Retina (tissue), 1 donor: ENCODE data around the gene NOL4L.

Experiments used
- DNase-seq: peaks from one replicate; pipeline ENCODE4 v3.0.0-alpha.2; 2016

NOL4L gene

GRCh38 chr20:32538526-32538939, 46.6 kb downstream of the NOL4L start:
- peak; percentile 68 for DNase-seq

DNA sequence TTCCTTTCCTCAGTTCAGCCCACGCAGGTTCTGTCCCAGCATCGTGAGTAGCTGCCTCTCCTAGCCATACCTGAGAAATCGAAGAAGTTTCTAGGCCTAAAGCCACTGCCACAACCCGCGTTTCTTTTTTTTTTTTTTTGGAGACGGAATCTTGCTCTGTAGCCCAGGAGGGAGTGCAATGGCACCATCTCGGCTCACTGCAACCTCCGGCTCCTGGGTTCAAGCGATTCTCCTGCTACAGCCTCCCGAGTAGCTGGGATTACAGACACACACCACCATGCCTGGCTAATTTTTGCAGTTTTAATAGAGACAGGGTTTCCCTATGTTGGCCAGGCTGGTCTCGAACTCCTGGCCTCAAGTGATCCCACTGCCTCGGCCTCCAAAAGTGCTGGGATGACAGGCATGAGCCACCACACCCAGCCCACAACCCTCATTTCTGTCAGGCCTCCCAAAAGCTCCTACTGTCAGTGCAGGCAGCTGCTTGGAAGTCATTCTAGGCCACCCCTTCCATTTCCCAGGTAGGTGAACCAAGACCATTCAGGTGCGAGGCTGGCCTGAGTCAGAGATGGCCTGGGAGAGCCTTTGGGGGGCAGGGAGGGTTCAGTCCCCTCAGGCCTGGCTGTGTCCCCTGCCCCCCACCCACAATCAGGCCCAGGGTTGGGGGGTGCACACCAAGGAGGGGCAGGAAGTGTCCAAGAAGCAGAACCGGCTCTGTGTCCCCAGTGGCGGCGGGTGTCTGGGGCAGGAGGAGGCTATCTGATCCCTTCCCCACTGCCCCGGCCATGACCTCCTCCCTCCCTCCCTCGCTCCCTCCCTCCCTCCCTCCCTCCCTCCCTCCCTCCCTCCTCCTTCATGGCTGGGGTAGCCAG, 47.2 kb downstream of the NOL4L start:
- peak; percentile 38 for DNase-seq

DNA sequence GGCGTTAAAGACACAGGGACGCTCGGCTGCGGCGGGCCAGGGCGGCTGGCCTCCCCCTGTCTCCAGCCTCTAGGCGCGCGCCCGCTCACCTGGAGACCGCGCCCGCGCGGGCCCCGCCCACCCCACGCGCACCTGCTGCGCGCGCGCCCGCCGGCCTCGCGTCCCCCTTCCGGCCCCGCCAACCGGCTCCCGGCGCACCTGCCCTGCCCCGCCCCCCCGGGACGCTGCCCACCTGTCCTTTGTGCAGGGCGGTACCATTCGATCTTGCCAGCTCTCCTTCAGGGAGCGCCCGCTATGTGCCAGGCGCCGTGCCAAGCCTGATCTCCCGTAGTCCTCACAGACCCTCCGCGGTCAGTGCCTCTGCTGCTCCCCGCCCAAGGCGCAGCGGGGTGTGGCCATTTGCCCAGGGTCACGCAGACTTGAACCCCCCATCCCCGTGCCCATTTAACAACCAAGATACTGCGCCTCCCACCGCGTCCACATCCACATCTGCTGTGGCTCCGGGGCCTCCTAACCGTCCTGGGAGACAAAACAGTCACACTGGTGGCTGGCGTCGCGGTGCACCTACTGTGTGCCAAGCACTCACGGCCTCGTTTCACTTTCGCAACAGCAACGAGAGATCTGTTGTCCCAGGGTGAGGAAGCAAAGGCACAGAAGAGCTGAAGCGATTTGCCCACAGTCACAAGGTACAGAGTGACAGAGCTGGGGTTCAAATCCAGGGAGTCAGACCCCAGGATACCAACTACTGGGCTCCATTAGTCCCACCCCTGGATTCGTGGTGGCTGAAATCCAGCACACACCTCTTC, 48.1 kb downstream of the NOL4L start:
- peak; percentile 60 for DNase-seq

- peak; percentile 74 for DNase-seq
These were observed 48.9 kb downstream of the NOL4L start for GRCh38 chr20:32535953-32536823.

GRCh38 chr20:32535316-32535952, 49.7 kb downstream of the NOL4L start:
- DNase-seq = peak; percentile 59

GRCh38 chr20:32534661-32535240, 50.4 kb downstream of the NOL4L start:
- DNase-seq = peak; percentile 23

- DNase-seq = peak; percentile 49
These were observed 51.4 kb downstream of the NOL4L start for GRCh38 chr20:32533732-32534131.

- DNase-seq = no peak
These were observed 52.9 kb downstream of the NOL4L start for GRCh38 chr20:32532246-32532645.

DNA sequence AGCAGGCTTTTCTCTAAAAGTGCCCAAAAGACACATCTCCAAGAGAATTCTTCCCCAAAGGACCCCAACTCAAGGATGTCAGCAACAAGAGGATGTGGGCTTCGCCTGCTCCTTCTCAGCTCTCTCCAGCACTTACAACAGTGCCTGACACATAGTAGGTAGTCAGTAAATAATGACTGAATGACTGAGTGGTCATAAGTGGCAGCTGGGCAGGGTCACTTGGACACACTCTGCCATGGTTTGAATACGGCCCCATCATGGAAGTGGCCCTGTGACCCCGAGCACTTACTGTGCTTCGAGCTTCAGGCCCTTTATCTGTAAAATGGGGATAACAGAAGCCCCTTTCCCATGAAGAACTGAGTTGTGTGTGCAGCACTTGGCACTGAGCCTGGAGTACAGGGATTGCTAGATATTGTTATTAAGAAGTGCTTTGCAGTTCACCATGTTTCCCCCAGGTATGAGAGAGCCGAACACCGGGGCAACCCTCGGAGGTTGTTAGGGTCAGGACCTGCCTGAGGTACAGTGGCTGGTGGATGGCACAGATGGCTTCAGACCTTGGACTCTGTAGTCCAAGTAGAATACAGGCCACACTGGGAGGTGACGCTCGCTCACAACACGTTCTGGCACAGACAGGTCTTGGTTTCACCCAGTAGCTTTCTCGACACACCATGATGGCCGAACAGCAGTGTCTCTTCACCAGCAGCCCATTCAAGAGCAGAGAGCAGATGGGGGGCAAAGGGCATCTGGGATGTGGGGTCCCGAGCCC, 56.0 kb downstream of the NOL4L start:
- DNase-seq = no peak

DNA sequence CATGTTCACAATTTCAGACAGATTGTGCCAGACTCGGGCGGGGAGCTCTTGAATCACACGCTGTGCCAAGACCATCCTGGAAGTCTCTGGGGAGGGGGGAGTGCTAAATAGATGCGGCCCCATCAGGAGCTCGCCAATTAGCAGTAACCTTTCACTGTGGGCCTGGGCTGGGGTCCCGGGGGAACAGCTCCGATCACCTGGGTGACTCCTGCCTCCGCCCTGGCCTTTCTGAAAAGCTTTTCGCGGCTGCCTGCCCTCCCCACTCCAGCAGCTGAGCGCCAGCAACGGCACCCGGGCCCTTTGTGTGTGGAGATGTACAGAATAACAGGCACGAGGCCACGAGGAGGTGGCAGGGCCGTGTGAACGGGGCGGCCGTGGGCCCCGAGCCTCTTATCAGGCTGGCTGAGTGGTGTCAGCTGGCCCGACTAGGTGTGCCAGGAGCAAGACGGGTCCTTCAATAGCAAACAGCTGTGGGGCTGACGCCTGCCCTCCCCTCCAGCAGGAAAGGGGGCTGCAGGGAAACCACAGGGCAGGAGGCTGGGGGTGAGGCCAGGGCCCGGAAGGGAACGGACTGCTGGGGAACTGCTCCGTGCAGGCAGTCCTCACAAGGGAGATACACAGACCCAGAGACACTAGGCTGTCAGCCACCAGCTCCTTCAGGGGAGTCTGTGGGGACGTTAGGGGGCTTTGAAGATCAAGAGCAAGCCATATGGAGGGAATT, 56.8 kb downstream of the NOL4L start:
- peak; percentile 84 for DNase-seq

DNA sequence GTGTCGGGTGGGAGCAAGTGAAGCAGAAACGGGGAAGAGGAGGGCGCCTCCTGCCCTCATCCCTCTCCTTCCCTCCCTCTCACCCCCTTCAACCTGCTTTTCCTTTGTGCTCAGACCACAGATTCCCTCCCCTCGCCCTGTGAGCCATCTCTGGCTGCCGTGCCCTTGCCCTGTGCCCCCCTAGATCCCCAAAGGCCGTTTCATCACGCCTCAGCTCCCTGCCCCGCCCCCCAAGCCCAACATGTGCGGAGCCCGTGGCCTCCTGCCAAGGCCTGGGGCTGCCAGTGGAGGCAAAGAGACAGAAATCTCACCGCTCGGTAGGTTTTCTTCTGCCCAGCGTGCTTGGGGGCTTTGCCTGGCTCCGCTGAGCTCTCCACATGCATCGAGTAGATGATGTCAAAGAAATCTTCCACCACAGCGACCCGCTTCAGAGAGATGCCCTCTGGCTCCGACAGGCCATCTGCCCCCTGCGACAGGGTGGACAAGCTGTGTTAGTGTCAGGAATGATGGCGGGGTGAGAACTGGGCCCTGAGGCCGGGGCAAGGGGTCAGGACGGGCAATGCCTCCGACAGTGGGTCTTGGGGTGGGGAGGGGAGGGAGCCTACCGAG, 57.6 kb downstream of the NOL4L start:
- DNase-seq = peak; percentile 81

DNA sequence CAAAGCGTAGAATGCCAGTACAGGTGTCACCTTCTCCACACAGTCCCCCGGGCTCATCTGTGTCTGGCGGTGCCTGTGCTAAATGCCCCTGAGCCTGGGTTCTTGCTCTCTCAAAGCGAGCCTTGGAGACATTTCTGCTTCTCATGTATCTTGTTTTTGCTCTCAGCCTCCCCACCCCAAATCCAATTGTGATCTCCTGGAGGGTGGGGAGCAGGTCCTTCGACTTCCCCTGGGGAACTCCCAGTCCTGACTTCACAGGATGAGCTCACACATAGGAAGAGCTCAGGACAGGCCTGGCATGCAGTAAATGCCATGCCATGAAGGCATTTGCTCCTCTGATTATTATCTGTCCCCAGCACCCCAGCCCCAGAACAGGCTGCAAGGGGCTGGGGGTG, 58.1 kb downstream of the NOL4L start:
- DNase-seq = no peak

DNA sequence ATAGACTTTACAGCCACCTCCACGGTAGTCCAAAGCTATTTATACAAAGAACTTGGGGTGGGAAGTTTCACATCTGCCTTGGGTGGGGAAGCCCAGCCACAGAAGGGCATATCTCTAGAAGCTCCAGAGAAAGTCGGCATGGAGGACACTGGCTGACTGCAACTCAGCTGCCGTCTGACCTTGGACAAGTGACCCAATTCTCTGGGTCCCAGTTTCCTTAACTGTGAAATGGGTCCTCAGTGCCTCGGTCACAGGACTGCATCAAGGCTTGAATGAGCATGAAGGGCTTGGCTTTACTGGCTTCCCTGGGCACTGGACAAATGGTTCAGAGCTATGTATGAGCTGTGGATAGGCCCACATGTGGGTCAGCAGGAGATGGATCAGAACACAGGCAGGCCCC, 58.6 kb downstream of the NOL4L start:
- no peak for DNase-seq

DNA sequence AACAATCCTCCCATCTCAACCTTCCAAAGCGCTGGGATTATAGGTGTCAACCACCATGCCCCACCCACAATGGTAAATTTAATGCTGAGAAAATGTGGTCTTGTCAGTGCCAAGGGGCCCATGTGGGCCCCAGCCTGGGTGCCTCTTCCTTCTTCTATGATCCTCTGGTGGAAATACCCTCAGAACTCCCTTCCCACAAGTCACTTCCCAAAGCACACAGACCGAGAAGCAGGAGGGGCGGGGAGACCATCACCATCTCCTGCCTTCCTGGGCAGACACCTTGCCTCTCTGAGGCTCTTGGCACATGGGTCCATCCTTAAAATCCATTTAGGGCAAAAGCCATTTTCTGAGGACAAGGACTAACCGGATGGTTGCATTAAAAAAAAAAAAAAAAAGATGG, 59.0 kb downstream of the NOL4L start:
- DNase-seq = no peak

- peak; percentile 9 for DNase-seq
These were observed 60.2 kb downstream of the NOL4L start for GRCh38 chr20:32524829-32525501.

DNA sequence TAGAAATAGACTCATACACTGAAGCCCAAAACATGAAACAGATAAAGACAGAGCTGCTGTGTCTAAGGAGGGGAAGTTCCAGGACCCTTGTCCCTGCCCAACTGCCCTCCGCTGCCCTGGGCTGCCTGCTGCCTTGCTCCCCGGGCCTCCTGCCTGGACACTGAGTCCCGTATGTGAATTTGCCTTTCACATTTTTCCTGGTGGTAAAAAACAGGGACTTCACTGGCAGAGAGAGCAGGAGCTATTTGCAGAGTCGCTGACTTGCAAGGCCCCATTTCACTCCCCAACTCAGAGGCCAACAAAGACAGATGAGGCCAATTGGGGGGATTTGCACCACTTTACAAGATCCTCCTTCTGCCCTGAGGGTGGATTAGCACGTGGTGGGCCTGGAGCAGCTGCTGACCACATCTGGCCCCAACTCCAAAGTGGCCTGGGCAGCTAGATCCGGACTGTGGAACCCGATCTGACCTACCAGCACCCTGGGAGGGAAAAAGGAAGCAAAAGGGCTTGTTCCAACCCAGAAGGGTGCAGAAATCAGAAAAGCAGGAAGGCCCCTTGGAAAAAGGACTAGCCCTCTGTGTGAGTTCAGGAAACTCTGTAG, 61.4 kb downstream of the NOL4L start:
- peak; percentile 24 for DNase-seq

GRCh38 chr20:32522776-32523612, 62.1 kb downstream of the NOL4L start:
- peak; percentile 22 for DNase-seq

DNA sequence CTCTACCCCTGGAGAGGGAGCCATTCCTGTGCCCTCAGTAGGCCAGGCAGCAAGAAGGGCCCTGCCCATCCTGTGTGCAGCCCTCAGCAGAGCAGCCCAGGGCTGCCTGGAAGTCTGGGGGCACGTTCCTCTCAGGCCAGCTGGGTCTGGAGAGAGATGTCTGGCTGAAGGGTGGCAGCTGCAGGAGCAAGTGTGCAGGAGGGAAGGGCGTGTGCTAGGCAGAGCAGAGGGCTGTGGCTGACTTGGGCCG, 62.7 kb downstream of the NOL4L start:
- DNase-seq = no peak
